Activated B cell treated with CpG ODN at 0.5 μM for 24 hours (primary cell): ENCODE measurements around the gene LDHA. TPM values are rescaled to one million over a fixed set of nuclear protein-coding genes. Genes with fewer than 3 reads are reported as not detected.

ENCODE experiments used
- ATAC-seq: fragments of 200-7000 bp; cut with Tn5 transposase; one replicate; pipeline ENCODE4 v1.10.0; 2021; ENCODE audit warnings: low read depth, mild to moderate bottlenecking, moderate library complexity
- CTCF ChIA-PET: fragments of 350-600 bp; sonication (Branson Sonifier 250); formaldehyde crosslinking; loops from one replicate; lab custom pipeline; 2021; ENCODE audit warnings: antibody characterized with exemption; lab: Charles Lee
- POLR2A ChIA-PET: fragments of 350-600 bp; sonication (Branson Sonifier 250); formaldehyde crosslinking; loops from one replicate; lab custom pipeline; 2021; ENCODE audit warnings: antibody characterized with exemption; lab: Charles Lee
- DNase-seq: peaks from one replicate; pipeline ENCODE4 v3.0.0; 2022
- H3K27ac Mint-ChIP-seq: one replicate; pipeline ENCODE4 v1.8.0; 2020; ENCODE audit warnings: mixed read lengths
- H3K27me3 Mint-ChIP-seq: one replicate; pipeline ENCODE4 v1.8.0; 2021; ENCODE audit warnings: mixed read lengths
- H3K36me3 Mint-ChIP-seq: one replicate; pipeline ENCODE4 v1.8.0; 2021; ENCODE audit warnings: low read depth, mixed read lengths
- H3K4me1 Mint-ChIP-seq: one replicate; pipeline ENCODE4 v1.8.0; 2021; ENCODE audit warnings: mixed read lengths
- H3K4me3 Mint-ChIP-seq: one replicate; pipeline ENCODE4 v1.8.0; 2020; ENCODE audit warnings: mild to moderate bottlenecking, mixed read lengths
- H3K9me3 Mint-ChIP-seq: one replicate; pipeline ENCODE4 v1.8.0; 2020; ENCODE audit warnings: mixed read lengths
- intact Hi-C: fragments of 100-400 bp; cut with micrococcal nuclease; formaldehyde crosslinking; loops from one replicate; pipeline ENCODE4 v1.15.1; 2024
- total RNA-seq: library from RNA; stranded (reverse); gene quantifications from 2 replicates; pipeline ENCODE4 v1.2.3, GENCODE V29; 2022
- TF ChIP-seq, protein P1 (sequence below): fragments of 200-600 bp; IDR thresholded peaks from one replicate; pipeline ENCODE4 v1.8.0; 2022; ENCODE audit warnings: antibody characterized with exemption, mild to moderate bottlenecking

Gene LDHA
- total RNA-seq, 1 donor from 2014 or later: 282 TPM

DNA sequence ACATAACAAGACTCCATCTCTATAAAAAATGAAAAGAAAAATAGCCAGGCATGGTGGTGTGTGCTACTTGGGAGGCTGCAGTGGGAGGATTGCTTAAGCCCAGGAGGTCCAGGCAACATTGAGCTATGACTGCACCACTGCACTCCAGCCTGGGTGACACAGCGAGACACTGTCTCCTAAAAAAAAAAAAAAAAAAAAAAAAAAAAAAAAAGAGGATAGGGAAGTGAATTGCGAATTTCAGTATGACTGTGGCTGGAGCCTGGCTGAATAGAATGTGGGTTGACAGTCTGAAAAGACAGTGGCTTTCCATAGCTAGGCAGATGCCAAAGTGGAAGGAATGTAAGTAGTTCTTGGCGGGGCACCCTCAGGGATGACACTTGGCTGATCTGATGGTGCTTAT is 54.9 kb downstream of the LDHA start:
- no peaks in the 10 kb centered on the region for H3K9me3 Mint-ChIP-seq
- CTCF ChIA-PET: no interaction called here
- TF ChIP-seq, protein P1, sequence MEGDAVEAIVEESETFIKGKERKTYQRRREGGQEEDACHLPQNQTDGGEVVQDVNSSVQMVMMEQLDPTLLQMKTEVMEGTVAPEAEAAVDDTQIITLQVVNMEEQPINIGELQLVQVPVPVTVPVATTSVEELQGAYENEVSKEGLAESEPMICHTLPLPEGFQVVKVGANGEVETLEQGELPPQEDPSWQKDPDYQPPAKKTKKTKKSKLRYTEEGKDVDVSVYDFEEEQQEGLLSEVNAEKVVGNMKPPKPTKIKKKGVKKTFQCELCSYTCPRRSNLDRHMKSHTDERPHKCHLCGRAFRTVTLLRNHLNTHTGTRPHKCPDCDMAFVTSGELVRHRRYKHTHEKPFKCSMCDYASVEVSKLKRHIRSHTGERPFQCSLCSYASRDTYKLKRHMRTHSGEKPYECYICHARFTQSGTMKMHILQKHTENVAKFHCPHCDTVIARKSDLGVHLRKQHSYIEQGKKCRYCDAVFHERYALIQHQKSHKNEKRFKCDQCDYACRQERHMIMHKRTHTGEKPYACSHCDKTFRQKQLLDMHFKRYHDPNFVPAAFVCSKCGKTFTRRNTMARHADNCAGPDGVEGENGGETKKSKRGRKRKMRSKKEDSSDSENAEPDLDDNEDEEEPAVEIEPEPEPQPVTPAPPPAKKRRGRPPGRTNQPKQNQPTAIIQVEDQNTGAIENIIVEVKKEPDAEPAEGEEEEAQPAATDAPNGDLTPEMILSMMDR: no peak
- peaks cover 5% of the 10 kb centered on the region for H3K27me3 Mint-ChIP-seq
- H3K4me1 Mint-ChIP-seq: peaks cover 4% of the 10 kb centered on the region
- POLR2A ChIA-PET: no interaction called here
- no peak overlapping the region for H3K4me3 Mint-ChIP-seq
- H3K27ac Mint-ChIP-seq: no peak overlapping the region
- ATAC-seq (no peak), DNase-seq (no peak)
- H3K36me3 Mint-ChIP-seq: no peaks in the 10 kb centered on the region
- intact Hi-C loops: no loop called here

DNA sequence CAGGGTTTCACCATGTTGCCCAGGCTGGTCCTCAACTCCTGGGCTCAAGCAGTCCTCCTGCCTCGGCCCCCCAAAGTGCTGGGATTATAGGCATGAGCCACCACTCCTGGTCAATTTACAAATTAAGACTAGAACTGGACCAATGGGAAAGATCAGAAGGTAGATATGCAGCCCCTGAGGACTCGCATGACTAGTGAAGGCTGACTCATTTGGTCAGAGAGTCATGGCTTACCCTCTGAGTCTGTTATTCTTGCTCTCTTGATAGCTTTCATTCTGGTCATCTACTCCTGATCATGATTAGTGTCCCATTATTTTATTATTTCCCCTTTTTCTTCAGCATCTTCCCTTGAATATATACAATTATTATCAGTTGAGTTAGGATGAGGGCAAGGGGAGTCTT is 58.6 kb downstream of the LDHA start:
- Mint-ChIP-seq H3K4me3 (no peak overlapping the region), H3K27me3 (peaks cover 5% of the 10 kb centered on the region), H3K27ac (no peak overlapping the region), H3K9me3 (no peaks in the 10 kb centered on the region), H3K36me3 (no peaks in the 10 kb centered on the region), H3K4me1 (no peaks in the 10 kb centered on the region)
- intact Hi-C loops: no loop called here
- POLR2A ChIA-PET: no interaction called here
- CTCF ChIA-PET: no interaction called here
- no peak for DNase-seq
- no peak for ATAC-seq
- TF ChIP-seq, protein P1: no peak

DNA sequence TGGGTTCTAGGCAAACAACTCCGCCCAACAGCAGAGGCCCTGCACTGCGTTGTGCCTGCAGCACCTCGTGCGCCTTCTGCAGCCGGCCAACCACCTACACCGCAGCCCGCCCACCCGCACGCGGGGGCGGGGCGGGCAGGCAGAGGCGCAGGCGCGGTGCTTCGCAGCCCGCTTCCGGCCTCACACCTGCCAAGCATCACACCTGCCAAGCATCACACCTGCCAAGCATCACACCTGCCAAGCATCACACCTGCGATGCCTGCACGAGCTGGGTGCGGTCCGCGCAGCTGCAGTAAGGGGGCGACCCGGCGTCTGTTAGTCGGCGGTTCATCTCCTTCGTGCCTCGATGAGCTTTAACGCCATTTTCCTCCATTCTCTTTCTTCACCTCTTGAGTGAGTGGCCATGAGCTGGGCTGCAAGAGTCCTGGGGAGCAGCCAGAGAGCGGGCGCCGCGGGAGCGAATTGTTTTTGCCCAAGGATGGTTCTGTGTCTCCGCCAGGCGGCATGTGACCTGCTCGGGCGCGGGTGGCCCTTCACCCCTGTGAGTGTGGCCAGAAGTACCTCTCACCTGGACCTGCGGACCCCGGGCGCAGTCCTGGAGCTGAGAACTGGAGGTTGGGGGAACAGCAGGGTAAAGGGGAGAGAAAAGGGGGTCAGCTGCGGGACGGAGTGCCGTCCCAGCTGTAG is 61.5 kb downstream of the LDHA start, which contains the start of gene LDHAL6A:
Gene LDHAL6A, plus strand, starts transcription at position 171 of the 687 bp plus-strand sequence. CDS start 825 bp downstream, outside the sequence.
- intact Hi-C loops: no loop called here
- no peaks in the 10 kb centered on the region for H3K36me3 Mint-ChIP-seq
- no peak for ATAC-seq

DNA sequence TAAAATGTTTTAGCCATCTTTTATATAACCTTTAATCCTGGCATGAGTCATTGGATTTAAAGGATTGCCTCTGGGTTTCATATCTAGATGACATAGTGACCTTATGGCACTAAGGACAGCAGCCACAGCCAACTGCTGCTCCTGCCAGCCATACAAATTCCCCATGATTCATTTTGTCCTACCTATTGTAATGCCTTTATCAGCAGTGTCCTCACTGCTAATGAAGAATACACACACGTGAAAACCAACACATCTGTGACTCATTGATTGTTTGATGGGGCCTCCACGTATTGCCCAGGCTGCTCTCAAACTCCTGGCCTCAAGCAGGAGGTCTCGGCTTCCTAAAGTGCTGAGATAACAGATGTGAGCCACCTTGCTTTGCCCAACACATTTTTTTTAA is 63.1 kb downstream of the LDHA start:
- TF ChIP-seq, protein P1: no peak
- no peaks in the 10 kb centered on the region for H3K4me1 Mint-ChIP-seq
- ChIA-PET CTCF (no interaction called here), POLR2A (no interaction called here)
- H3K9me3 Mint-ChIP-seq: no peaks in the 10 kb centered on the region
- no peak overlapping the region for H3K27ac Mint-ChIP-seq
- DNase-seq (no peak), ATAC-seq (no peak)
- intact Hi-C loops: no loop called here
- no peaks in the 10 kb centered on the region for H3K36me3 Mint-ChIP-seq
- H3K4me3 Mint-ChIP-seq: no peak overlapping the region
- H3K27me3 Mint-ChIP-seq: peaks cover 3% of the 10 kb centered on the region

More for the DNA sequence above, 61.5 kb downstream of the LDHA start, which contains the start of gene LDHAL6A:
- H3K4me1 Mint-ChIP-seq: no peaks in the 10 kb centered on the region
- TF ChIP-seq, protein P1: no peak
- no peak within 1 kb of the TSS for H3K4me3 Mint-ChIP-seq
- H3K27me3 Mint-ChIP-seq: peaks cover 3% of the 10 kb centered on the region
- H3K9me3 Mint-ChIP-seq: no peaks in the 10 kb centered on the region
- no peak within 1 kb of the TSS for H3K27ac Mint-ChIP-seq
- no peak for DNase-seq
- ChIA-PET CTCF (no interaction called here), POLR2A (no interaction called here)

Other genes starting within 250 kb of the LDHA start
- gene MRGPRX4, start 221.7 kb upstream of the LDHA start, total RNA-seq: not detected in 2 replicates
- not detected in 2 replicates for gene SAA4, start 157.8 kb upstream of the LDHA start, total RNA-seq
- 0.35 TPM in 1 of 2 replicates, not detected in the other for gene SAA2, start 145.9 kb upstream of the LDHA start, total RNA-seq
- not detected in 2 replicates for gene SAA1, start 128.3 kb upstream of the LDHA start, total RNA-seq
- 42.6 and 51.0 TPM in 2 replicates for gene HPS5, start 72.4 kb upstream of the LDHA start, total RNA-seq
- gene GTF2H1, start 72.0 kb upstream of the LDHA start, total RNA-seq: 60.3 and 71.5 TPM in 2 replicates
- not detected in 2 replicates for gene LDHC, start 17.8 kb downstream of the LDHA start, total RNA-seq
- not detected in 2 replicates for gene LDHAL6A, start 61.3 kb downstream of the LDHA start, total RNA-seq
- gene TSG101, start 132.4 kb downstream of the LDHA start, total RNA-seq: 45.3 and 47.2 TPM in 2 replicates
- 12.9 and 18.0 TPM in 2 replicates for gene UEVLD, start 194.2 kb downstream of the LDHA start, total RNA-seq
- gene MISFA, start 205.2 kb downstream of the LDHA start, total RNA-seq: 1.4 and 2.6 TPM in 2 replicates
- gene SPTY2D1, start 239.8 kb downstream of the LDHA start, total RNA-seq: 22.0 and 22.7 TPM in 2 replicates